SU-DHL-6 (cell line): ENCODE results near the gene SNX30.

Source experiments
- H2AFZ ChIP-seq: fragments of 200-600 bp; sonication (generic); 2 replicates; pipeline ENCODE4 v1.6.1; 2014; ENCODE audit warnings: low read depth, mild to moderate bottlenecking, moderate library complexity, mixed read lengths, antibody characterized with exemption, low read length; ENCODE audit not compliant: severe bottlenecking
- H3F3A ChIP-seq: fragments of 200-600 bp; shearing (Covaris generic); 2 replicates; pipeline ENCODE4 v1.6.0; 2016; ENCODE audit warnings: antibody characterized with exemption, mild to moderate bottlenecking; ENCODE audit not compliant: insufficient read depth
- H3K27ac ChIP-seq: fragments of 200-600 bp; sonication (generic); 2 replicates; pipeline ENCODE4 v1.5.1; 2016; ENCODE audit warnings: low read depth, mild to moderate bottlenecking, low read length, moderate library complexity, mixed read lengths
- H3K27me3 ChIP-seq: fragments of 200-600 bp; sonication (generic), shearing (Covaris generic); 2 replicates; pipeline ENCODE4 v1.6.0; 2014; ENCODE audit warnings: mild to moderate bottlenecking, low read length
- H3K36me3 ChIP-seq: fragments of 200-600 bp; sonication (generic); 2 replicates; pipeline ENCODE4 v1.6.1; 2014; ENCODE audit warnings: mild to moderate bottlenecking, low read length, mixed read lengths
- H3K4me2 ChIP-seq: fragments of 300-600, 200-600 bp; shearing (Covaris generic), sonication (generic); 2 replicates; pipeline ENCODE4 v1.6.0; 2014; ENCODE audit warnings: low read length, low read depth, mild to moderate bottlenecking; ENCODE audit not compliant: poor library complexity, severe bottlenecking
- H3K4me3 ChIP-seq: fragments of 200-600 bp; sonication (generic); 2 replicates; pipeline ENCODE4 v1.5.1; 2014; ENCODE audit warnings: antibody characterized with exemption, low read length, mild to moderate bottlenecking, mixed read lengths; ENCODE audit not compliant: insufficient read depth, poor library complexity, severe bottlenecking
- H3K79me2 ChIP-seq: fragments of 200-600 bp; sonication (generic); 2 replicates; pipeline ENCODE4 v1.6.1; 2014; ENCODE audit warnings: mild to moderate bottlenecking, low read length, moderate library complexity; ENCODE audit not compliant: insufficient read depth
- H3K9ac ChIP-seq: fragments of 200-600 bp; sonication (generic); 2 replicates; pipeline ENCODE4 v1.7.0; 2014; ENCODE audit warnings: mild to moderate bottlenecking, low read length
- H3K9me2 ChIP-seq: fragments of 200-600 bp; sonication (generic); replicated peaks from 2 replicates; pipeline ENCODE4 v1.6.1; 2014; ENCODE audit warnings: low read length; ENCODE audit not compliant: insufficient read depth
- H3K9me3 ChIP-seq: fragments of 200-600 bp; sonication (generic); 2 replicates; pipeline ENCODE4 v1.6.1; 2014; ENCODE audit warnings: low read length, mixed read lengths; ENCODE audit not compliant: insufficient read depth
- H4K20me1 ChIP-seq: fragments of 200-600 bp; sonication (generic); 2 replicates; pipeline ENCODE4 v1.6.1; 2014; ENCODE audit warnings: low read depth, mild to moderate bottlenecking, antibody characterized with exemption, low read length, moderate library complexity, mixed read lengths
- EZH2phosphoT487 ChIP-seq: fragments of 200-600 bp; sonication (generic), shearing (Covaris generic); conservative IDR thresholded peaks from 2 replicates; pipeline ENCODE4 v1.6.1; 2018; ENCODE audit warnings: mild to moderate bottlenecking, antibody characterized with exemption, low read length, moderate library complexity, mixed read lengths
- TF ChIP-seq, protein P1 (sequence below): fragments of 200-600 bp; sonication (generic); IDR thresholded peaks from one replicate; pipeline ENCODE4 v1.5.1; 2017; ENCODE audit warnings: antibody characterized with exemption, mild to moderate bottlenecking, low read length, moderate library complexity; ENCODE audit not compliant: insufficient read depth, poor library complexity, severe bottlenecking

Gene SNX30

GRCh38 chr9:112872019-112872418 is 121.5 kb downstream of the SNX30 start:
- Histone ChIP-seq H3F3A (no peaks in the 10 kb centered on the region), H3K27me3 (no peaks in the 10 kb centered on the region), H3K9ac (no peak overlapping the region), H3K4me3 (no peak overlapping the region), H3K9me3 (no peaks in the 10 kb centered on the region), H3K36me3 (no peaks in the 10 kb centered on the region), H3K79me2 (no peaks in the 10 kb centered on the region), H3K9me2 (no peaks in the 10 kb centered on the region), H2AFZ (no peak overlapping the region), H3K27ac (no peak overlapping the region), H4K20me1 (no peaks in the 10 kb centered on the region), H3K4me2 (no peak overlapping the region)
- TF ChIP-seq, protein P1, sequence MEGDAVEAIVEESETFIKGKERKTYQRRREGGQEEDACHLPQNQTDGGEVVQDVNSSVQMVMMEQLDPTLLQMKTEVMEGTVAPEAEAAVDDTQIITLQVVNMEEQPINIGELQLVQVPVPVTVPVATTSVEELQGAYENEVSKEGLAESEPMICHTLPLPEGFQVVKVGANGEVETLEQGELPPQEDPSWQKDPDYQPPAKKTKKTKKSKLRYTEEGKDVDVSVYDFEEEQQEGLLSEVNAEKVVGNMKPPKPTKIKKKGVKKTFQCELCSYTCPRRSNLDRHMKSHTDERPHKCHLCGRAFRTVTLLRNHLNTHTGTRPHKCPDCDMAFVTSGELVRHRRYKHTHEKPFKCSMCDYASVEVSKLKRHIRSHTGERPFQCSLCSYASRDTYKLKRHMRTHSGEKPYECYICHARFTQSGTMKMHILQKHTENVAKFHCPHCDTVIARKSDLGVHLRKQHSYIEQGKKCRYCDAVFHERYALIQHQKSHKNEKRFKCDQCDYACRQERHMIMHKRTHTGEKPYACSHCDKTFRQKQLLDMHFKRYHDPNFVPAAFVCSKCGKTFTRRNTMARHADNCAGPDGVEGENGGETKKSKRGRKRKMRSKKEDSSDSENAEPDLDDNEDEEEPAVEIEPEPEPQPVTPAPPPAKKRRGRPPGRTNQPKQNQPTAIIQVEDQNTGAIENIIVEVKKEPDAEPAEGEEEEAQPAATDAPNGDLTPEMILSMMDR, result no peak
- TF ChIP-seq EZH2phosphoT487, result no peak

- Histone ChIP-seq H3K9me3 (no peaks in the 10 kb centered on the region), H3K27me3 (no peaks in the 10 kb centered on the region), H3K36me3 (no peaks in the 10 kb centered on the region), H3K27ac (no peak overlapping the region), H3K4me3 (no peak overlapping the region), H3K79me2 (no peaks in the 10 kb centered on the region), H4K20me1 (no peaks in the 10 kb centered on the region), H3F3A (no peaks in the 10 kb centered on the region), H3K4me2 (no peak overlapping the region), H2AFZ (no peak overlapping the region), H3K9ac (no peak overlapping the region), H3K9me2 (no peaks in the 10 kb centered on the region)
- TF ChIP-seq EZH2phosphoT487, result no peak
- TF ChIP-seq, protein P1, result no peak
Observed at GRCh38 chr9:112873773-112874405, 123.3 kb downstream of the SNX30 start.

- Histone ChIP-seq H3K79me2 (no peaks in the 10 kb centered on the region), H3K4me3 (no peak overlapping the region), H3K9me3 (no peaks in the 10 kb centered on the region), H3K9ac (no peak overlapping the region), H3K9me2 (no peaks in the 10 kb centered on the region), H3K4me2 (no peak overlapping the region), H3K27ac (no peak overlapping the region), H4K20me1 (no peaks in the 10 kb centered on the region), H2AFZ (no peak overlapping the region), H3K36me3 (no peaks in the 10 kb centered on the region), H3F3A (no peaks in the 10 kb centered on the region), H3K27me3 (no peaks in the 10 kb centered on the region)
- TF ChIP-seq, protein P1, result no peak
- no peak for TF ChIP-seq EZH2phosphoT487
Observed at GRCh38 chr9:112878752-112879151, 128.2 kb downstream of the SNX30 start.
